Osteocyte (in vitro differentiated cells): ENCODE data around the gene CCDC50. TPM values are rescaled to one million over a fixed set of nuclear protein-coding genes. Genes with fewer than 3 reads are reported as not detected.

Experiments used
- DNase-seq: peaks from one replicate; pipeline ENCODE4 v3.0.0; 2021; ENCODE audit warnings: mixed read lengths; ENCODE audit not compliant: unreplicated experiment; ENCODE audit errors: extremely low spot score
- H3K27ac Mint-ChIP-seq: one replicate; pipeline ENCODE4 v1.8.0; 2021; ENCODE audit warnings: mild to moderate bottlenecking, mixed read lengths; ENCODE audit not compliant: unreplicated experiment
- H3K27me3 Mint-ChIP-seq: one replicate; pipeline ENCODE4 v1.8.0; 2021; ENCODE audit warnings: mixed read lengths; ENCODE audit not compliant: unreplicated experiment
- H3K36me3 Mint-ChIP-seq: one replicate; pipeline ENCODE4 v1.8.0; 2021; ENCODE audit warnings: mixed read lengths; ENCODE audit not compliant: unreplicated experiment
- H3K4me1 Mint-ChIP-seq: one replicate; pipeline ENCODE4 v1.8.0; 2021; ENCODE audit warnings: mixed read lengths; ENCODE audit not compliant: unreplicated experiment
- H3K4me3 Mint-ChIP-seq: one replicate; pipeline ENCODE4 v1.8.0; 2021; ENCODE audit warnings: mild to moderate bottlenecking, moderate library complexity, mixed read lengths; ENCODE audit not compliant: unreplicated experiment
- H3K9me3 Mint-ChIP-seq: one replicate; pipeline ENCODE4 v1.8.0; 2021; ENCODE audit warnings: mixed read lengths; ENCODE audit not compliant: unreplicated experiment
- CTCF ChIP-seq: fragments of 200-600 bp; sonication (generic); IDR thresholded peaks from 2 replicates; pipeline ENCODE4 v1.5.0; 2021; ENCODE audit warnings: antibody characterized with exemption, mild to moderate bottlenecking, moderate library complexity
- total RNA-seq: library from RNA; stranded (reverse); gene quantifications from 2 replicates; pipeline ENCODE4 v1.2.1, GENCODE V29; 2021

The CCDC50 gene
- total RNA-seq, 1 donor from 2014 or later: 86.7 TPM

- peaks cover 78% of the 10 kb centered on the region for H3K4me1 Mint-ChIP-seq
- H3K4me3 Mint-ChIP-seq: no peak overlapping the region
- H3K36me3 Mint-ChIP-seq: peaks cover 39% of the 10 kb centered on the region
- no peak for TF ChIP-seq CTCF
- no peaks in the 10 kb centered on the region for H3K27me3 Mint-ChIP-seq
- H3K27ac Mint-ChIP-seq: no peak overlapping the region
- DNase-seq: no peak
- no peaks in the 10 kb centered on the region for H3K9me3 Mint-ChIP-seq
Measured at GRCh38 chr3:191381303-191381702, 52.1 kb downstream of the CCDC50 start.

GRCh38 chr3:191382661-191383060, 53.5 kb downstream of the CCDC50 start:
- no peak for DNase-seq
- peaks cover 45% of the 10 kb centered on the region for H3K36me3 Mint-ChIP-seq
- no peaks in the 10 kb centered on the region for H3K27me3 Mint-ChIP-seq
- H3K27ac Mint-ChIP-seq: peak overlapping the region; percentile 79
- peaks cover 66% of the 10 kb centered on the region for H3K4me1 Mint-ChIP-seq
- no peak for TF ChIP-seq CTCF
- H3K4me3 Mint-ChIP-seq: no peak overlapping the region
- no peaks in the 10 kb centered on the region for H3K9me3 Mint-ChIP-seq

GRCh38 chr3:191383124-191383523, 53.9 kb downstream of the CCDC50 start:
- peaks cover 62% of the 10 kb centered on the region for H3K4me1 Mint-ChIP-seq
- no peak for DNase-seq
- H3K27me3 Mint-ChIP-seq: no peaks in the 10 kb centered on the region
- peaks cover 45% of the 10 kb centered on the region for H3K36me3 Mint-ChIP-seq
- H3K4me3 Mint-ChIP-seq: no peak overlapping the region
- H3K27ac Mint-ChIP-seq: peak overlapping the region; percentile 79
- TF ChIP-seq CTCF: no peak
- H3K9me3 Mint-ChIP-seq: no peaks in the 10 kb centered on the region

GRCh38 chr3:191385101-191385500, 55.9 kb downstream of the CCDC50 start:
- no peaks in the 10 kb centered on the region for H3K27me3 Mint-ChIP-seq
- TF ChIP-seq CTCF: no peak
- H3K9me3 Mint-ChIP-seq: no peaks in the 10 kb centered on the region
- peaks cover 48% of the 10 kb centered on the region for H3K36me3 Mint-ChIP-seq
- no peak overlapping the region for H3K27ac Mint-ChIP-seq
- H3K4me3 Mint-ChIP-seq: no peak overlapping the region
- peaks cover 51% of the 10 kb centered on the region for H3K4me1 Mint-ChIP-seq
- no peak for DNase-seq

- H3K4me3 Mint-ChIP-seq: no peak overlapping the region
- peaks cover 64% of the 10 kb centered on the region for H3K4me1 Mint-ChIP-seq
- no peaks in the 10 kb centered on the region for H3K27me3 Mint-ChIP-seq
- no peaks in the 10 kb centered on the region for H3K9me3 Mint-ChIP-seq
- TF ChIP-seq CTCF: no peak
- no peak overlapping the region for H3K27ac Mint-ChIP-seq
- no peak for DNase-seq
- peaks cover 35% of the 10 kb centered on the region for H3K36me3 Mint-ChIP-seq
Measured at GRCh38 chr3:191387441-191388077, 58.4 kb downstream of the CCDC50 start.
